Measurements from ENCODE around the gene EEF1A2.

Gene EEF1A2

GRCh38 chr20:63469713-63470101 is 29.2 kb downstream of the EEF1A2 start:
- DNase-seq (ENCODE audit: low spot score), result no peak

DNA sequence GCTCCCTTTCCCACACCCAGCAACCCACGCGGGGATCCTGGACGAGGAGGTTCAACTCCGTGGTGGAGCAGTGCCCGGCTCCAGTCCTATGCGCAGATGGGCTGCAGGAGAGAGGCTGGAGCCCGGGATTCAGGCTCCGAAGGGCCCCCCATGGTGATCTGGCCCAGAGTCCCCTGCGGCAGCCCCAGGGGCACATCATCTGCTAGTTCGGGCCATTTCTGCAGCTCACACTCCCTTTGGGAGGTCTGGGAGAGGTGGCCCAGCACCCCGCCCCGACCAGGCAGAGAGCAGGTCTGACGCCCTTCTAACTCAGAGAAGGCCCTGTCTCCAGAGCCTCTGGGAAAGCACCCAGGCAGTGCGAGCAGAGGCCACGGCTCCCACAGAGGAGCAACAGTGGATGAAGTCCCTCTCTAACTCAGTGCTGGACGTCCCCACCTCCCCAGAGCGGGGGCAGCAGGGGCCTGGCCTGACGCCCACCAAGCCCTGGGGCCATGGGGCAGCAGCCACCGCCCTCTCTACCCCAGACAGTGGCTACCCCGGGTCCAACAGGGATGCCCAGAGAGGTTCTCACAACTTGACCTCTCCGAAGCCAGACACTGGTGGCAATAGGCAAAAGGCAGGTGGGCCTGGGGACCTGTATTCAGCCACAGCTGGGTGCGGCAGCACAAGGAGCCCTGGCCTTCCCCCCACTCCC is 29.7 kb downstream of the EEF1A2 start:
- DNase-seq (ENCODE audit: low spot score), result no peak

DNA sequence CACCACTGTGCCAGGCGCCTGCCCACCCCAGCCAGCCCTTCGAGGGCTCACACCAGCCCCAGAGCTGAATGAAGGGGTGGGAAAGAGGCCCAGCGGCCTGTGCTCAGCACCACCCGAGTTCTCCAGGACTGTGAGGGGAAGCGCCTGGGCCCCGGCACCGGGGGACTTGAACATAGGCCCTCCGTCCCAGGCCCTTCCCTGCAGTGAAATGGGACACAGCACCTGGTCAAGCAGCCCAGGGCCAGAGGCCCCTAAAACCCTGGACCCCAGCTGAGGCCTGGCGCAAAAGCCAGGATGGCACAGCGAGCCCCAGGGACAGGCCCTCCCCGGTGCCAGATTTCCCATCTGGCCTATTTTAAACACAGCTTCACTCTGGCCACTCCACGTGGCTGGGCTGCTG is 30.5 kb downstream of the EEF1A2 start:
- DNase-seq (ENCODE audit: low spot score), result no peak

GRCh38 chr20:63467294-63468083 is 31.4 kb downstream of the EEF1A2 start:
- DNase-seq (ENCODE audit: low spot score), result no peak

DNA sequence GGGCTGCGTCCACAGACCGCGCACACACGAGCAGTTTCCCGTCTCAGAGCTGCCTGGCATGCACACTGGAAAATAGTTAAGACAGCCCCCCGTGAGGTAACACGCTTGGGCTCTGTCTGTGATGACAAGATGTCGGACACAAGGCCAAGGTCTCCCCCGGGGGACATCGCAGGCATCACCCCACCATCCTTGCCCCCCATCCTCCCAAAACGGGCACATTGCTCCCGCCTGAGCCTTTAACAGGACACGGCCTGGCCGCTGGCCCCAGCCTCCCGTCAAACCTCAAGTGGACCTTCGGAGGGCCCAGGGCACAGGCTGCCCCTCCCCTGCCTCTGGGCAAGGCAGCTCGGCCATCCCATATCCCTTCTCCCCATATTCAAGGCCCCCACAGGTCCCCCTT is 32.0 kb downstream of the EEF1A2 start:
- DNase-seq (ENCODE audit: low spot score), result no peak

DNA sequence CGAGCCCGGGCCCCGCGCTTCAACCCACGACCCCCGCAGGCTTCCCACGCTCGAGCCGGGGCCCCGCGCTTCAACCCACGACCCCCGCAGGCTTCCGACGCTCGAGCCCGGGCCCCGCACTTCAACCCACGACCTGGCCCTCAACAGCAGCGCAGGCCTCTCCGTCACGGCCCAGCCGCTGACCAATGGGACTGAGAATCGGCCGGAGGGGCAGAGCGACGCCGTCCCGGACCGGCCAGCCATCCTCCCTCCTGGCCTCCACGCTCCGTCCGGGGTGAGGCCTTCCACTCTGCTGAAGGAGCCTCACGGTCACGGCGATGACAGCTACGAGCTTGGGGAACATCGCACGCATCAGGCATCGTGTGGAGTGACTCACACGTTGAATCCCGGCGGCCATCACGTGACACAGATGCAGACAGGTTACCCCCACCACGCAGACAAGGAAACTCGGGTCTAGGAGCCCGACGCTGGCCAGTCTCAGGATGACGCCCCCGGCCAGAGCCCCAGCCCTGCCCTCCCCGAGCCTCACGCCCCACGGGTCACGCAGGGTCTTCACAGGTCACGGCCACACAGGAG is 32.5 kb downstream of the EEF1A2 start:
- no peak for DNase-seq (ENCODE audit: low spot score)

DNA sequence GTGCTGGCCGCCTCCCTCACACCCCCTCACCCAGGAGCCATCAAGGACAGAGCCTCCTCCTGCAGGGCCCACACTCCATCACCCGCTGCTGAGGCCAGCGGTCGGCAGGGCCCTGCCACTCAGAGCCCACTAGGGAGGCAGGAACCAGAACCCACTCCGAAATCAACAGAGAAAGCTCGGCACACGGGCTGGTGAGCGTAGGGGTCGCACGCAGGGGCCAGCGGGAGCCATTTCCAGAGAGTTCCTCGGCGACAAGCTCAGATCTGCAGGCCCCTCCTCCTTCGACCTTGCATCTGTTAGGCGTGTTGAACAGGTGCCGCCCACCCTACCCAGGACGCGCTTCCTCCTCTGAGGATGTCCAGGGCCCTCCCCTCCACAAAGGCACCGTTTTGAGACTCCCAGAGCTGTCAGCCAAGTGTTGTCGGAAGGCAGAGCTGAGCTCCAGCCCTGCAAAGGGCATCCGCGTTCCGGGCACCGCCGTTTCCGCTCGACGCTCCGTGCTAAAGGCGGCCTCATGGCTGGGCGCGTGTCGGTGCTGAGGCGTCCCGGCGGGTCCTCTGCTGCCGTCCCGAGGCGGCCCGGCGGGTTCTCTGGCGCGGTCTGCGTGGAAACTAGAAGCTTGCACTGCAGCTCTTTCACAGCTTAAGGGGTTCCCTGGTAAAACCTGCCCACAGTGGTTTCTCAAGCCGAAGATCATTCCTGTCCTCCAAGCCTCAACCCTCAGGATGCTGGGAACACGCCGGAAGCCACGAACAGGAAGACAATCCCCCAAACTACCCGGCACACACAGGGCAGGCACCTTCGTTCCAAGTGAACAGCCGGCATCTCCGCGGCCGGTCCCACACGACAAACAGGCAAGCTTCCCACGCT is 33.3 kb downstream of the EEF1A2 start:
- no peak for DNase-seq (ENCODE audit: low spot score)

DNA sequence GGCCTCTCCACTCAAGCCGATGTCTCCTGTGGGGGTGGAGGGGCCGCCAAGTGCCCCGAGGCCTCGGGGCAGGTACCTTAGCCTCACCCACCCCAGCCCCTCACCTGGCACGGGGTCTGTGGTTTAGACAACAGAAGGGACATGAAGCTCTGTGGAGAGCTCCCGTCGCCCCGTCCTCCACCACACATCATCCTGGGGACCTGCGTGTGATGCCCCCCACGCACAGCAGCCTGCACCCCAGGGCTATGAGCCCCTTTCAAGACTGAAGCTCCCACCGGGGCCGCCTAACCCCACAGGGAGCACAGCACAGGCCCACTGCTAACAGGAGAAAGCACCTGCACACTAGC is 34.6 kb downstream of the EEF1A2 start:
- no peak for DNase-seq (ENCODE audit: low spot score)

- no peak for DNase-seq (ENCODE audit: low spot score)
Observed at GRCh38 chr20:63463400-63464288, 35.2 kb downstream of the EEF1A2 start.

DNA sequence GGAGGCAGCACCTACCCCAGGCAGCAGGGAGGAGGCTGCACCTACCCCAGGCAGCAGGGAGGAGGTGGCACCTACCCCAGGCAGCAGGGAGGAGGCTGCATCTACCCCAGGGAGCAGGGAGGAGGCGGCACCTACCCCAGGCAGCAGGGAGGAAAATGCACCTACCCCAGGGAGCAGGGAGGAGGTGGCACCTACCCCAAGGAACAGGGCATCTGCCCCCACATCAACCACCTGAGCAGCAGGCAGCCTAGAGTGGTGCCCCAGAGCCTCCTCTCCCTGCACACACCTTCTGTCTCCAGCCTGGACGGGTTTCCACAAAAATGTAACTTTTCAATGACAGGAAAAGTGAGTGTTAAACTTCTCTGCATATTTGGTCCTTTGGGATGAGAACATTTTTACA is 36.6 kb downstream of the EEF1A2 start:
- no peak for DNase-seq (ENCODE audit: low spot score)

GRCh38 chr20:63461104-63461763 is 37.6 kb downstream of the EEF1A2 start:
- peak; percentile 75 for DNase-seq (ENCODE audit: low spot score)

DNA sequence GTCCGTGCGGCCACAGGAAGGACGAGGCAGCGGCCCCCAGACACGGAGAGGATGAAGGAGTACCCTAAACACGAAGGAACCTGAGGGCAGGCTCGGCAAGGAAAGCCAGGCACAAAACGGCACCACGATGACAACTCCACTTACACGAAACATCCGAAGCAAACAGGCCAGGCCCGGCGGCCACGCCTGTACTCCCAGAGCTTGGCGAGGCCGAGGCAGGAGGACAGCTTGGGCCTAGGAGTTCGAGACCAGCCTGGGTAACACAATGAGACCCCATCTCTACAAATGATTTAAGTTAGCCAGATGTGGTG is 39.9 kb downstream of the EEF1A2 start:
- no peak for DNase-seq (ENCODE audit: low spot score)

GRCh38 chr20:63458170-63459069 is 40.5 kb downstream of the EEF1A2 start:
- DNase-seq (ENCODE audit: low spot score), result no peak

GRCh38 chr20:63457737-63458136 is 41.1 kb downstream of the EEF1A2 start:
- no peak for DNase-seq (ENCODE audit: low spot score)

GRCh38 chr20:63456429-63457284 is 42.2 kb downstream of the EEF1A2 start:
- no peak for DNase-seq (ENCODE audit: low spot score)

DNA sequence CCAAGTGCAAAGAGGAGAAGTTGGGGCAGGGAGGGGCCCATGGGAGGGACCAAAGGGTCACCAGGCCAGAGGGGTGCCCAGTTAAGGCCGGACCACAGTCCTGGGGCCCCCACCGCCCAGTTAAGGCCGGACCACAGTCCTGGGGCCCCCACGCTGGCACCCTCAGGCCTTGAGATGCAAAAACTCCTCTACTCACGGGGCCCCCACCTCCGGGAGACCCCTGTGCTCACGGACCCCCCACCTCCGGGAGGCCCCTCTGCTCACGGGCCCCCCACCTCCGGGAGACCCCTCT is 43.4 kb downstream of the EEF1A2 start:
- no peak for DNase-seq (ENCODE audit: low spot score)

DNA sequence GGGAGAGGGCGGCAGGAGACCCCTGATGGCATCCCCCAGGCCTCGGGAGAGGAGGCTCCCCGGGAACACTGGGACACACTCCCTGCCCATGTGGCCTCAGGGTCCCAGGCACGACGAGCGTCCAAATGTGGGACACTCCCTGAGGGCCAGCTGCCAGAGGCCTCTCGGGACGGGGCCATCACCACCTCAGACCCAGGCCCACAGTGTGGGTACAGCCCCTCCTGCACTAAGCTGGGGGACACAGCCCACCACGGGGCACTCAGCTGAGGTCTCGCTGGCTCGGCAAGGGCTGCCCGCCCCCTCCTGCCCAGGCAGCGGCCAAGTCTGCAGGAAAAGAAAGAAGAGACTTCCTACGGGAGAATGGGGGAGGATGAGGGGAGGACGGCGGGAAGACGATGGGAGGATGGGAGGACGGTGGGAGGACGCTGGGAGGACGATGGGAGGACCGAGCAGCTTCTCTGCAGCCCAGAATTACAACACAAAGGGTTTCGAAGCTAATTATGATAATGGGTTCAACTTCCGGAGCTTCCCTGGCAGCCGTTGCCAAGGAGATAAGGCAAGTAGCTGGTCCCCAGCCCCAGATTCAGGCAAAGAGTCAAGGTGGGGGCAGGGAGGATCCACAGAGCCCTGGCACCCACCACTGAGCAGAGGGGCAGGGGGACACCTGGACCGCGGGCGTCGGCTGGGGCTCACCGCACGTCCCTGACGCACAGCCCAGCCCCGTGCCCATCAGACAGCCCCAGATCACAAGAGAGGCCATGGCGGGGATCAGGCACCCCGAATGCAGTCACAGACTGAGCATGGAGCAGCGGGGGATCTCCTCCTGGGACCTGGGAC is 43.9 kb downstream of the EEF1A2 start:
- no peak for DNase-seq (ENCODE audit: low spot score)

DNA sequence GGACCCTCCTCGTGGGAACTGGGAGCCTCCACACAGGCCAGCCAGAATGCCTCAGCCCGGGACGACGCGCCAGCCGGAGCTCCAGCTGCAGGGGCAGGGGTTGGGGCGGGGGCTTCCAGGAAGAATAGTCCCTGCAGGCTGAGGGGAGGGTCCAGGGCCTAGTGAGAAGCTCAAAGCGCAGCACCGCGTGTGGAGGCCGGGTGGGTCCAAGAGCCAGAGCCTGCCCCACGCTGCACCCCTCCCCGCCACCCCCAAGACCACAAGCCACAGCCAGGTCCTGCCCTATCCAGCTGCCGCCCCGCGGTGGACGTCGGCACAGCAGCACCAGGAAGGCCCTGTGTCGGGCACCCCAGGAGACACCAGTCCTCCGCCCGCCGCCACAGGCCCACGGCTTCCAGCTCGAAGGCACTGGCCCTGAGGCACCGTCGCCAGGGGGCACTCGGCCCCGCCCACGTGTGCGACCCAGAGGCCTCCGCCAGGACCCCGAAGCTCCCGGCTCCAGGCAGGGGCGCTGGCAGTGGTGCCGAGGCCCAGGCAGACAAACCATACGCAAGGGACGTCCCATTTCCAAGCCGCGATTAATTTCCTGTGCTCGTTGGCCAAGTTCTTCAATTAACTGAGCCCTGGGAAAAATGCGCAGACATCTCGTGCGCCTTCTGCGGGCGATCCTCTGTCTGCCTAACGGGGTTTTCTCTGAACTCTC is 45.9 kb downstream of the EEF1A2 start:
- peak; percentile 69 for DNase-seq (ENCODE audit: low spot score)

All from HuH-7 (cell line).